Measurements from ENCODE around the gene RETN. TPM values are rescaled to one million over a fixed set of nuclear protein-coding genes. Genes with fewer than 3 reads are reported as not detected.
A peak's percentile ranks its signal among the peaks of the same experiment; 100 is the strongest.

RETN gene
- total RNA-seq, 1 donor from 2014 or later: not detected

GRCh38 chr19:7678971-7679751, 10.3 kb downstream of the RETN start:
- intact Hi-C loops (cut with micrococcal nuclease): no loop called here
- no peak for ATAC-seq
- no peak for DNase-seq

- intact Hi-C loops (cut with micrococcal nuclease): no loop called here
- ATAC-seq: no peak
- DNase-seq: no peak
Observed at GRCh38 chr19:7679771-7680605, 11.1 kb downstream of the RETN start.

- peak; percentile 93 for ATAC-seq
- peak; percentile 95 for DNase-seq
- intact Hi-C loops (cut with micrococcal nuclease): no loop called here
Observed at GRCh38 chr19:7680606-7681339, 11.9 kb downstream of the RETN start, which contains the start of gene TRAPPC5. TRAPPC5 (plus strand) TSS chr19:7680833; CDS start chr19:7682254, 1,421 bp downstream.

GRCh38 chr19:7681340-7682174, 12.7 kb downstream of the RETN start:
- intact Hi-C loops (cut with micrococcal nuclease): no loop called here
- ATAC-seq (peak; percentile 77), DNase-seq (peak; percentile 79)

GRCh38 chr19:7682175-7682855, 13.5 kb downstream of the RETN start:
- intact Hi-C loops (cut with micrococcal nuclease): no loop called here
- DNase-seq (no peak), ATAC-seq (no peak)

GRCh38 chr19:7685546-7686445, 16.9 kb downstream of the RETN start:
- DNase-seq (no peak), ATAC-seq (no peak)
- intact Hi-C loops (cut with micrococcal nuclease): no loop called here

- ATAC-seq (no peak), DNase-seq (no peak)
- intact Hi-C loops (cut with micrococcal nuclease): no loop called here
Observed at GRCh38 chr19:7687177-7687576, 18.3 kb downstream of the RETN start.

GRCh38 chr19:7689165-7689564, 20.3 kb downstream of the RETN start:
- no peak for DNase-seq
- intact Hi-C loops (cut with micrococcal nuclease): no loop called here

GRCh38 chr19:7690779-7691258, 22.0 kb downstream of the RETN start:
- intact Hi-C loops (cut with micrococcal nuclease): no loop called here
- no peak for ATAC-seq
- DNase-seq: no peak

More at GRCh38 chr19:7689165-7689564, 20.3 kb downstream of the RETN start:
- no peak for ATAC-seq

- intact Hi-C loops (cut with micrococcal nuclease): no loop called here
Observed at GRCh38 chr19:7691497-7691896, 22.6 kb downstream of the RETN start.

GRCh38 chr19:7692417-7693088, 23.7 kb downstream of the RETN start:
- DNase-seq (no peak), ATAC-seq (no peak)
- intact Hi-C loops (cut with micrococcal nuclease): no loop called here

More at GRCh38 chr19:7691497-7691896, 22.6 kb downstream of the RETN start:
- ATAC-seq (no peak), DNase-seq (no peak)

- ATAC-seq (no peak), DNase-seq (no peak)
- intact Hi-C loops (cut with micrococcal nuclease): no loop called here
Observed at GRCh38 chr19:7694499-7694898, 25.6 kb downstream of the RETN start.

- intact Hi-C loops (cut with micrococcal nuclease): no loop called here
- DNase-seq: no peak
- no peak for ATAC-seq
Observed at GRCh38 chr19:7697721-7698287, 29.0 kb downstream of the RETN start.

- intact Hi-C loops (cut with micrococcal nuclease): no loop called here
- DNase-seq: no peak
- no peak for ATAC-seq
Observed at GRCh38 chr19:7698583-7698982, 29.7 kb downstream of the RETN start.

GRCh38 chr19:7699003-7699402, 30.2 kb downstream of the RETN start:
- DNase-seq (no peak), ATAC-seq (no peak)
- intact Hi-C loops (cut with micrococcal nuclease): no loop called here
